Pulmonary artery endothelial cell (primary cell): Measurements from ENCODE around the gene CPNE1. TPM values are rescaled to one million over a fixed set of nuclear protein-coding genes. Genes with fewer than 3 reads are reported as not detected.

Experiments used
- DNase-seq: peaks from one replicate; pipeline ENCODE4 v3.0.0-alpha.2; 2011; ENCODE audit warnings: low read depth, low spot score
- total RNA-seq: library from RNA; depleted of rRNA; stranded (reverse); fragments of >200 nt; gene quantifications from 2 replicates; pipeline ENCODE4 v1.2.3, GENCODE V29; 2014

The CPNE1 gene
- total RNA-seq, 1 donor from 2014 or later = 166 TPM

DNA sequence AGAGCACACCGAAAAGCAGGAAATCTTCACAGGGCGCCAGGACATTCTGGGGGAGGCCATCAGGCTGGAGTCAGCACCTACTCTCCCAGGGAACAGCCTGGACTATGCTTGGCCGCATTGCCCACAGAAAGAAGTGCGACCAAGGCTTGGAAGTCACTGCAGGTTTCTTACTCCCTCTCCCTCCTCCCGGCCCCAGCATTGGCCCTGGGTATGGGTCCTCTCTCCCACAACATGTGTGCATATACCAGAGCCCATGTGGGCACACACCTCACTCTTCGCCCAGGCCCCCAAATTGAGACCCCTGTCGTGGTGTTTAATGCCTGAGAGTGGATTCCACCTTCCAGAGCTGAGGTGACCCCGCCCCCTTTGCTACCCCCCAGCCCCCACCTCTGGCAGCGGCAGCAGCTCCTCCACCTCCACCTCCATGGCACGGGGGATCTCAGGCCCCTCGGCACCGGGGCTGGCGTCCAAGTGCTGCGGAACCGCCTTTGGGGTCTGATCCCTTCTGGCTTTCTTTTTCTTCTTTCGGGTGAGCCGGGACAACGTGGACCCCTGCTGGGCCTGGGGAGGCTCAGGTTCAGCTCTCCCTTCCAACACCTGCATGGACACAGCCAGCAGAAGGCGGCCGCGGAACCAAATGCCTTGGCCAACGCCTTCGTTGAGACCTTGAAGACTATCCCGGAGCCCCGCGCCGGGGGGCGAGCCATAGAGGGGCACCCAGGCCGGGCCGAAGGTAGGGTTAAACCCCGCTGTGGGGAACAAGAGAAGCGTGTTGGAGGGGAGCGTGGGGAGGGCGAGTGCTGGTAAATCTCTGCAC, 64.3 kb downstream of the CPNE1 start:
- DNase-seq = no peak

DNA sequence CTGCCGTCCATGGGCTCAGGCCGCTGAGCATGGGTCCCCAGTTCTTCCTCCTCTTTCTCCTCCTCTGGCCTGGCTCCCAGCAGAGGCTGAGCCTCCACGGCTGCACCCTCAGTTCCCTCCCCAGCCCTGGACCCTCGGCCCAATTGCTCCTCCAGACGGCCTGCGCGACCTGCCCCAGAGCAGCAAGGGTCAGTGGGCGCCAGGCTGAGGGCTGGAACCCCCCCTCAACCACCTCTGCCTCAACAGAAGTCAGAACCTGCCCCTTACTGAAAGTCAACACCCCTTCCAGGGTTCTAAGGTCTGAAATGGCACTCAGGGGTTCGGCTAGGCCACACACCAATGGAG, 65.0 kb downstream of the CPNE1 start:
- DNase-seq = no peak

DNA sequence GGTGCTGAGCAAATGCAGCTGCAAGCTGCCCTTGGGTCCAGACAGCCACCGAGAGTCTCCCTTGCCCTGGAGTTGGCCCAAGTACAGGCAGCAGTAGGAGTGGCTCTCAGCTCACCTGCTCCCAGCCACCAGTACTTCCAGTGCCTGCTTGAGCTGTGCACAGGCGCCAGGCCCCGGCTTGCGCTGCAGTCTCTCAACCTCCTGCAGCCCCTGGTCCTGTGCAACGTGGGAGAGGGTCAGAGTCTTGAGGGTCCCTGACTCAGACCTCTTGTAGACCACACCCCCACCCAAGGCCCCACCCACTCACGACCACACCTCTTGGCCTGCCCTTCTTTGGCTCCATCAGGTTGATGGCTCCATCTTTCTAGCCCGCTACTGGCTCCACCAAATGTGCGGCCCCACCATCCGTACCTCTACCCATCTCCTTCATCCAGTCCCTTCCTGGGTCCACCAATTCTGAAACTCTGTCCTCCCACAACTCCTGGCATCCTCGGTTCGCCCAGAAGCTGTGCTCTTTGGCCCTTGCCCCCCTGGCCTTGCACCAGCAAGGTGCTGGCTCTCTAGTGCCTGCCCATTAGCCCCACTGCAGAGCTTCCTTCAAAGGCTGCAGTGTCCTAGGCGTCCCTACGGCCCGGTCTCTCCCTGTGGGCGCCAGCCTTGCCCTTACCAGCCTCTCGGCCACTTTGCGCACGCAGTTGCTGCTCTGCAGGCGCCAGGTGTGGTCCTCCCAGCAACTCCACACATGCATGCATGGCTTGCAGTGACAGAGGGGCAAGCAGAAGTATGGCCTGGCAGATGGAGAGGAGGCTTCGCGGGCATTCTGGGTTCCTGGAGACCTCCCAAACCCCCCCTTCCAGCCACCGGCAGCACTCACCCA, 65.6 kb downstream of the CPNE1 start:
- no peak for DNase-seq

DNA sequence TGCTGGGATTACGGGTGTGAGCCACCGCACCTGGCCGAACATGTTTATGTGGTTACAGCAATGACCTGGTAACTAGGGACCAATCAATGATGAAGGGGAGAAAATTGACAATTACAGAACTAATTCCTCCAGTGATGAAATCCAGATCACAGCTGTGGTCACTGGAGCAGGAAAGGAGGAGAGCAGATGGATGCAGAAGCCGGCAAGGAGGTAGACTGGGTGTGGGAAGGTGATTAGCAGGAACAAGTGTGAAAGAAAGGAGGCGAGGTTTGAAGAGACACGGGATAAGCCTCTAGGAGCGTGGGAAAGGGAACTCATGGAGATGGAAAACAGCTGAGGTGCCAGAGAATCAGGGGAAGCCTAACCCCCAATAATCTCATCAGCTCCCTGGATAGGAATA, 66.2 kb downstream of the CPNE1 start:
- DNase-seq = no peak

DNA sequence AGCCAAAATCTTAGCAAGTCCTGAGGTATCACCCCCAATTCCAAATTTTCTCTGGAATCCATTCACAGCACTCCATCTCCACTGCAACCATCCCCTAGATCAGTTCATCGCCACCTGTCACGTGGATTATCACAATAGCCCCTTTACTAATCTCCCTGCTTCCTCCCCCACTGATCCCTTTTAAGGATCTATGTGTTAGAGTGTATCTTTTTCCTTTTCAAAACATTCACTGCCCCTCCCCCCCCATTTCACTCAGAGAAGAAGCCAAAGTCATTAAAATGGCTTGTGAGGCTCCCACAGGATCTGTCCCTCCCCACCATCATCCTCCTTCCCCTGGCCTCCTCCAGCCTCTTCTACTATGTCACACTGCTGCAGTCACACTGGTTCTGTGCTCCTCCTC, 67.5 kb downstream of the CPNE1 start:
- DNase-seq = no peak

DNA sequence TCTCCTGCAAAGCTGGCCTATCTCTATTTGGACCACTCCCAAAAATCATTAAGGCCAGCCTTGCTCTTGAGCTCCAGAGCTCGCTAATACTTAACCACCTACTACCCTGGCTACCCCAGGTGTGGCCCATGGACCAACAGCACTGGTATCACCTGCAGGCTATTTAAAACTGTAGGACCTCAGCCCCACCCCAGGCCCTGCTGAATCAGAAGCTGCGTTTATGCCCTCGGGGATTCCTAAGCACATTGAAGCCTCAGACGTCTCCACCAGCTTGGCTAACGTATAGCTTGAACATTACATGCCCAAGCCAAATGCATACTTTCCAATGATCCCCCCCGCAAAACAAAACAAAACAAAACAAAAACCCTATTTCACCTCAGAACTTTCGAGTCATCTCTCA, 68.8 kb downstream of the CPNE1 start:
- DNase-seq = no peak

DNA sequence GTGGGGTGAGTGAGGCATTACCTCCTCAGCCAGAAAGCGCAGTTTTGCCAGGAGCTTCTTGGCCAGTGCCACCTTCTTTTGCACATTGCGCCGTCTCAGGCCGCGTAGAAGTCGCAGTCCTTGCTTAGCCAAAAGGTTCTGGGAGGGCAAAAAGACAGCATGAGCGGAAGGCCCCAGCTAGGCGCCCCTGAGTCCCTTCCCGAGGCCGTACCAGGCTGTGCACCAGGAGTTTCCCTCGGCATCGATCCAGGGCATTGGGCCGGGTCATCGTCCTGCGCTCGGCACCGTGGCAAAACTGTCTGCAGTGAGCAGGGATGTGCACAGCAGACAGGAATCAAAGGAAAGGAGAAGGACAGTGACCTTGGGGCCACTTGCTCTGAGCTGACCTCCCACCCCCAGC, 69.2 kb downstream of the CPNE1 start:
- no peak for DNase-seq

DNA sequence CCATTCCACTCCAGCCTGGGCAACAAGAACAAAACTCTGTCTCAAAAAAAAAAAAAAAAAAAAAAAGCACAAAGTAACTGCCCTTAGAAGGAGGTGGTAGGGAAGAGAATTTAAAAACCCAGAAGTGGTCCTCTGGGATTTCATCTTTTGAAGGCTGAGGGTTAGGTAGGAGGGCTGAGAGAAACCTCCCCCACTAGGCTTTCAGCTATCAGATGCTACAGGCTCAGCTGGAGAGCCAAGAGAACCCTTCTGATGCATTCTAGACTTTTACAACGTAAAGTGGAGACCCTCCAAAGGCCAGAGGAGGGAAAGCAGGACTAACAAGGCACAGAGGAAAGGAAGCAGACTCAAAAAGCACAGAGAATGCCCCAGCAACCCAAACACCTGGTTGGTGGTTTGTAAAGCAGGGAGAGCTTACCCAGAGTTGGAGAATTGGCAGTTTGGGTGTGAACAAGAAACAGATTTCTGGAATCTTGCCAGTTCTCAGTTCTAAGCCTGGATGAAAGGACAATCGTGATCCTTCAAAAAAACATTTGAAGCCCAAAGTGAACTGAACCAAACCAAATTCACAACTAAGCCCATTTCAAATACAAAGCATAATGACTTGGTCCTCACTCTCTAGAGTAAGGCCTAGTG, 72.2 kb downstream of the CPNE1 start:
- DNase-seq = no peak

DNA sequence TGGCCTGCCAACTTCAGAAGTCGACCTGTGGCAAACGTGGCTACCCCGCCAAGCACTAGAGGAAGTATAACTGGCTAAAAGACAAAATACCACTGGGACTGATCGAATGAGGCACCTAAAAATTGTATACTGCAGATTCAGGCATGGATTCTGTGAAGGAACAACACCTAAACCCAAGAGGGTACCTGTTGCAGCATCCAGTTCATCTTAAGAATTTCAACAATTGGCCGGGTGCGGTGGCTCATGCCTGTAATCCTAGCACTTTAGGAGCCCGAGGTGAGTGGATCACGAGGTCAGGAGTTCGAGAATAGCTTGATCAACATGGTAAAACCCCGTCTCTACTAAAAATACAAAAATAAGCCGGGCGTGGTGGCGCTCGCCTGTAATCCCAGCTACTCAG, 76.3 kb downstream of the CPNE1 start:
- no peak for DNase-seq

DNA sequence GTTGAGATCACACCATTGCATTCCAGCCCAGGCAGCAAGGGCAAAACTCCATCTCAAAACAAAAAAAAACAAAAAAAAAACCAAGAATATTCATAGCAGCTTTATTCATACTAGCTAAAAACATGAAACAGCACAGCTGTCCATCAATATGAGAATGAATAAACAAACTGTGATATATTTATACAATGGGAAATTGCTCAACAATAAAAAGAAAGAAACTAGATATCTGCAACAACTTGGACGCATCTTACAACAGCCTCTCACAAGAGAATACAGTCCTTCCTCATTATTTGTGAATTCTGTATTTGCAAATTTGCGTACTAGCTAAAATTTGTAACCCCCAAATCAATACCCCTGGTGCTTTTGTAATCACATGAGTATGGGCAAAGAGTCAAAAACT, 77.3 kb downstream of the CPNE1 start:
- DNase-seq = no peak

DNA sequence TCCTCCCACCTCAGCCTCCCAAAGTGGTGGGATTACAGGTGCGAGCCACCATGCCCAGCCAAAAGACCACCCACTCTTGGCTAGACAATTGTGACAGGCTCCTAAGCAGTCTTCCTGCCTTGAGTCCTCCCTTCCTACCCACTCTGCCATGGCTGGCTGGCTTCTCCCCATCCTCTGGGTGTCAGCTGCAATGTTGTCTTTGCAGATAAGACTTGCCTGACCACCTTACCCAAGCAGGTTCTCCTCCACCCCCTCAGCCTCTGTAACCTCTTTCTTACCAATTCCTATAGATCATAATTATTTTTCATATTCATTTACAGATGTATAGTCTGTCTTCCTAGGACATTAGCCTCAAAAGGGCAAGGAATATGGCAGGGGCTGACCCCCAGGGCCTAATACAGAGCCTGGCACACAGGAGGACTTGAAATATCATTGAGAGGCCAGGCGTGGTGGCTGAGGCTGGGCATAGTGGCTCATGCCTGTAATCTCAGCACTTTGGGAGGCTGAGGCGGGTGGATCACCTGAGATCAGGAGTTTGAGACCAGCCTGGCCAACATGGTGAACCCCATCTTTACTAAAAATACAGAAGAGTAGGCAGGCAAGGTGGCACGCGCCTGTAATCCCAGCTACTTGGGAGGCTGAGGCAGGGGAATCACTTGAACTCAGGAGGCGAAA, 77.8 kb downstream of the CPNE1 start:
- no peak for DNase-seq

DNA sequence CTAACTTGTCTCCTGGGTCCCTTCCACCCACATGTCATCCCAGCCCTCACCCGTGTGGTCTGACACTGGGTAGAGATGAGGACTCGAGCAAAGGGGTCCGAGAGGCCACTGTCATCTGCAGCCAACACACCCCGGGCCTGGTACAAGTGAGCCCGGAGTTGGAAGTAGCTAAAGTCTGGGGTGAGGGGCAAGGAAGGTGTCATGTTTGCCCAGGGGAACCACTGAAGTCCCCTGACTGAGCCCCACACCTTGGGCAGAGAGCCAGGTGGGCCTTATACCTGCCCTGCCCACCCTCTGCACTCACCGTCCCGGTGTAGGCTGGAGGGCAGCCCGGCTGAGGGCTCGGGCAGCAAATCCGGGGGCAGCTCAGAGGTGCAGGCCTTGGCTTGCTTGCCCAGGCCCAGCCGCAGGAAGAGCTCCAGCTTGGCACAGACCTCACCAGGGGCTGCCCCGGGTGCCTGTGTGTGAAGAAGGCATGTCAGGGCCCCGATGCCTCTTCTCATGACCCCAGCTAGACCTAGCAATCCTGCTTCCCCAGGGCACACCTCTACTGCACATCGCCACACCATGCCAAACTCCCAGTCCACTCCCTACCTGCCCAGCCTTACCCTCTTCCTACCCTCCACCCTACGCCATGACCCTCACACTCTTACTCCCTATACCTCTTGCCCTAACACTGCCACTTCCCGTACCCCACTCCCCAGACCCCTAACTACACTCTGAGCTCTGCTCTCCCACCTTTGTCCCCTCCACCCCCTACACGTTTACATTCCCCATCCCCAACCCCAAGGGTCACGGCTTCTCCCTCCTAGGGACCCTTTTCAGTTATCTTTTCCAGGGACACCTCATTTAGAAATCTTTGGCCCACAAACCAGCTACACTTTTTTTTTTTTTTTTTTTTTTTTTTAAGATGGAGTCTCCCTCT, 80.8 kb downstream of the CPNE1 start:
- no peak for DNase-seq

DNA sequence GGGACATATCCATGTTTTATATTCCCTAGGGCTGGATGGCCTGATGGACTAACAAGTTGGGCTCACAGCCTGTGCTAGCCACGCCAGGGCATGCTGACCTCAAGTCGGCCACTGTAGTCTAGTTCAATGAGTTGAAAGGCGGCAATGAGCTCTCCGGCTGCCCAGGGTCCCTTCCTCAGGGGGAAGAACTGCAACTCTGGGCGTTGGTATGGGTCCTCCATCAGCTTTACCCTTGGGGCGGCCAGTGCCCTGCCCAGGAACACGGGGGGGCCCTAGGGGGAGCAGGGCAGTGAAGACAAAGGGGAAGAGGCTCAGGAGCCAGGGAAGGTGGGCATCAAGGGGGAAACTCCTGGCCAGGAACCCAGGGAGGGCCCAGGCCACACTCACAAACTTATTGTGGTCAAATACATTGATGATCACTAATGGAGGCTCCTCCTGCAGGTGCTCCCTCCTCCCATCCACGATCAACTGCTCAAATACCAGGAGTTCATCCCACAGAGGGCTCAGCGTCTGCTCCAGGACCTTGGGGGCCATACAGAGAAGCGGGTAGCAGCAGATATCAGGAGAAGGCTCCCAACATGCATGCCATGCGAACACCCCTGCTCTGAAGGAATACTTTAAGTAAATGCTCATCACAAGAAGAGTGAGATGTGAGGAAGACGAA, 81.8 kb downstream of the CPNE1 start:
- DNase-seq = no peak

DNA sequence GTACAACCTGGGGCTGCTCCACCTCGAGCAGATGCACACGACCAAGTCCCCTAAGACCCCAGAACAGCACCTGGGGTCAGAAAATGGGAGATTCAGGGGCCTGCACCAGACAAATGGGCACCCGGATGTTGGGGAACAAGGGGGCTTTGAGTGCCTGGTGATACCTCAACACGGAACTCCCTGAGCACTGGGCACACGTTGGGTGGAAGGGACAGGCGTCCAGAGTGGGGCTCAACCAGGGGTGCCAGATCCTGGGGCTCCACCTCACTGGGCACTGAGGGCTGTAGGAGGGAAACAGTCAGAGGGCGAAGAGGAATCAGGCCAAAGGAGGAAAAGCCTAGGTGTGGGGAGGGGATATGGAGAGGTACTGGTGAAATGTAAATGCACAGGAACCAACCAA, 82.6 kb downstream of the CPNE1 start:
- no peak for DNase-seq

DNA sequence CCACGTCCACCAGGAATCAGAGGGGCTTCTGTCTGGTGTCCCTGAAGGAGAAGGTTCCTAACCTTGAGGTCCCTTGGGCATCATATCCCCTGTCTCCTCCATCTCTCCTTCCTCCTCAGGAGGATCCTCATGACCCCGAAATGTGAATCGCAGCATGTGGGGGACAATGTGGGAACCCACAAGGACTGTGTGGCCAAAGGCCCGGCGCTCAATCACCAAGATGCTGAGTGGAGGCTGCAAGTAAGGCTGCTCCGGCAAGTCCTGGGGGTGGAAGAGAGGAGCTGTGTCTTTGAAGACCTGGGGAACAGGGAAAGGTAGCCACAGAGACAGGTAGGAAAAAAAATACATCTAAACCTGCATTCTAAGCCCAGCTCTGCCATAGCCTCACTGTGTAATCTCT, 85.5 kb downstream of the CPNE1 start:
- DNase-seq = no peak

DNA sequence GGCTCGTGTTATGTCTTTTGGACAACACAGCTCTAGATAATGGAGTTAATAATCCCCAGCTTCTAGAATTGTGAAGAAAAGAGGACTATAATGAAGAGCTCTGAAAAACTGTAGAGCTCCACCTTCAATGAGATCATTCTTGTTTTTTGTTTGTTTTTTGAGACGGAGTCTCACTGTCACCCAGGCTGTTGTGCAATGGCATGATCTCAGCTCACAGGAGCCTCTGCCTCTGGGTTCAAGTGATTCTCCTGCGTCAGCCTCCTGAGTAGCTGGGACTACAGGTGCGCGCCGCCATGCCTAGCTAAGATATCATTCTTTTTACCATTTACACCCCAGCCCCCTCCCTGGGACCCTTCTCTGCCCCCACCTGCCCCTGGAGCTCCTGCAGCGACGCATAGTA, 86.2 kb downstream of the CPNE1 start:
- DNase-seq = no peak

DNA sequence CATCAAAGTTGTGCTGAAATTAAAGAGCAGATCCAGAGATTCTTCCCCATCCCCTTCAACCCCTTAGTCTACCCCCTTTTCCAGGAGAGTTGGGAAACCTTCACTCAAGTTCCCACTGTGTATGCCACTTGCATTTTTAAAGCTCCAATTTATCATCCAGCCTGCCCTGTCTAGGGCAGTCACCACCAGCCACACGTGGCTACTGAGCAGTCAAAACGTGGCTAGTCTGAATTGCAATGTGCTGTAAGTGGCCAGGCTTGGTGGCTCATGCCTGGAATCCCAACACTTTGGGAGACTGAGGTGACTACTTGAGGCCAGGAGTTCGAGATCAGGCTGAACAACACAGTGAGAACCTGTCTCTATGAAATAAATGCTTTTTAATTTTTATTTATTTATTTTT, 87.9 kb downstream of the CPNE1 start:
- DNase-seq = no peak
